ENCODE results near the gene CYSLTR1.

- no peak for TF ChIP-seq EZH2phosphoT487 (IDR thresholded peaks at IDR 0.05; ENCODE audit: low read length)
- TF ChIP-seq CTCF (IDR thresholded peaks at IDR 0.05; ENCODE audit: low read length), result no peak
- TF ChIP-seq EZH2 (optimal IDR thresholded peaks at IDR 0.05; ENCODE audit: low read depth, low read length), result no peak
These were observed 1.0 kb downstream of the CYSLTR1 start for GRCh38 chrX:78326401-78326800.

Measured in MM.1S (cell line).